ENCODE measurements around the gene TMEM234.

Gene TMEM234

GRCh38 chr1:32240140-32240951 is 18.2 kb upstream of the TMEM234 start:
- DNase-seq (ENCODE audit: low read depth in 4 of 4, low spot score in 1 of 4), result peak in 1 of 4 experiments; percentile 36

- no peak for DNase-seq (ENCODE audit: low read depth in 4 of 4, low spot score in 1 of 4)
Observed at GRCh38 chr1:32239790-32240139, 17.6 kb upstream of the TMEM234 start.

- DNase-seq (ENCODE audit: low read depth in 4 of 4, low spot score in 1 of 4), result no peak
Observed at GRCh38 chr1:32239337-32239736, 17.2 kb upstream of the TMEM234 start.

GRCh38 chr1:32234792-32235191 is 12.6 kb upstream of the TMEM234 start:
- no peak for DNase-seq (ENCODE audit: low read depth in 4 of 4, low spot score in 1 of 4)

- DNase-seq (ENCODE audit: low read depth in 4 of 4, low spot score in 1 of 4), result no peak
Observed at GRCh38 chr1:32232558-32233304, 10.6 kb upstream of the TMEM234 start.

GRCh38 chr1:32231843-32232432 is 9.8 kb upstream of the TMEM234 start:
- DNase-seq (ENCODE audit: low read depth in 4 of 4, low spot score in 1 of 4), result no peak

GRCh38 chr1:32228771-32229170 is 6.6 kb upstream of the TMEM234 start:
- no peak for DNase-seq (ENCODE audit: low read depth in 4 of 4, low spot score in 1 of 4)

- DNase-seq (ENCODE audit: low read depth in 4 of 4, low spot score in 1 of 4), result no peak
Observed at GRCh38 chr1:32224285-32224684, 2.1 kb upstream of the TMEM234 start.

GRCh38 chr1:32223683-32224082 is 1.5 kb upstream of the TMEM234 start:
- no peak for DNase-seq (ENCODE audit: low read depth in 4 of 4, low spot score in 1 of 4)

GRCh38 chr1:32221581-32221979 is 573 bp downstream of the TMEM234 start:
- no peak for DNase-seq (ENCODE audit: low read depth in 4 of 4, low spot score in 1 of 4)

- DNase-seq (ENCODE audit: low read depth in 4 of 4, low spot score in 1 of 4), result no peak
Observed at GRCh38 chr1:32220746-32221580, 1.2 kb downstream of the TMEM234 start.

GRCh38 chr1:32219022-32219421 is 3.1 kb downstream of the TMEM234 start:
- DNase-seq (ENCODE audit: low read depth in 4 of 4, low spot score in 1 of 4), result no peak

GRCh38 chr1:32216566-32216965 is 5.6 kb downstream of the TMEM234 start:
- DNase-seq (ENCODE audit: low read depth in 4 of 4, low spot score in 1 of 4), result no peak

GRCh38 chr1:32215629-32216480 is 6.3 kb downstream of the TMEM234 start:
- DNase-seq (ENCODE audit: low read depth in 4 of 4, low spot score in 1 of 4), result peak in 2 of 4 experiments; percentile 36 to 38

- DNase-seq (ENCODE audit: low read depth in 4 of 4, low spot score in 1 of 4), result no peak
Observed at GRCh38 chr1:32208891-32209328, 13.2 kb downstream of the TMEM234 start, which contains the start of gene DCDC2B. Gene DCDC2B, plus strand, starts transcription at chr1:32209089. Its CDS starts 5 bp downstream, at chr1:32209094.

GRCh38 chr1:32208469-32208868 is 13.7 kb downstream of the TMEM234 start:
- no peak for DNase-seq (ENCODE audit: low read depth in 4 of 4, low spot score in 1 of 4)

- peak; percentile 63 to 84 (median 74) for DNase-seq (ENCODE audit: low read depth in 4 of 4, low spot score in 1 of 4)
Observed at GRCh38 chr1:32205401-32206370, 16.5 kb downstream of the TMEM234 start, which contains the start of gene IQCC. Gene IQCC, plus strand, starts transcription at chr1:32205671. Its CDS starts 11 bp downstream, at chr1:32205682.

GRCh38 chr1:32204943-32205361 is 17.2 kb downstream of the TMEM234 start:
- DNase-seq (ENCODE audit: low read depth in 4 of 4, low spot score in 1 of 4), result no peak
